NT2/D1 (cell line): Measurements from ENCODE around the gene CCDC3.

Experiments used
- YY1 ChIP-seq: IDR thresholded peaks from 2 replicates; pipeline ENCODE4 v1.6.1; 2011; ENCODE audit not compliant: insufficient read length, insufficient read depth
- ZNF274 ChIP-seq: IDR thresholded peaks from 2 replicates; pipeline ENCODE4 v1.6.1; 2011; ENCODE audit warnings: mild to moderate bottlenecking, low read depth, low read length

- TF ChIP-seq YY1 (no peak), ZNF274 (no peak)
Measured at GRCh38 chr10:12890958-12891357, 110.6 kb downstream of the CCDC3 start.
